ENCODE data around the gene CDCP2.
"Not testable (repeated sequence)": the region's sequence is repeated elsewhere in the genome, so short reads cannot be mapped to it uniquely, and the experiment has no call there.

Gene CDCP2

GRCh38 chr1:54169068-54169467 lies 16.3 kb upstream of the CDCP2 start:
- H3K27me3 ChIP-seq, result no peaks in the 10 kb centered on the region
- no peaks in the 10 kb centered on the region for H4K20me1 ChIP-seq
- H3K36me3 ChIP-seq, result peaks cover 4% of the 10 kb centered on the region
- H3K4me3 ChIP-seq, result no peak overlapping the region
- no peak for TF ChIP-seq Cebpa-rat (IDR thresholded peaks at IDR 0.05)
- no peak overlapping the region for H3K9ac ChIP-seq
- no peaks in the 10 kb centered on the region for H3K9me3 ChIP-seq
- H3K4me2 ChIP-seq, result no peak overlapping the region
- peaks cover 16% of the 10 kb centered on the region for H3K4me1 ChIP-seq
- H3K27ac ChIP-seq, result no peak overlapping the region

GRCh38 chr1:54168206-54168965 lies 15.6 kb upstream of the CDCP2 start:
- Histone ChIP-seq H3K9ac (no peak overlapping the region), H3K4me2 (no peak overlapping the region), H3K9me3 (no peaks in the 10 kb centered on the region), H3K36me3 (no peaks in the 10 kb centered on the region), H3K4me3 (no peak overlapping the region), H3K27me3 (no peaks in the 10 kb centered on the region), H4K20me1 (no peaks in the 10 kb centered on the region), H3K4me1 (peaks cover 9% of the 10 kb centered on the region), H3K27ac (no peak overlapping the region)
- no peak for TF ChIP-seq Cebpa-rat (IDR thresholded peaks at IDR 0.05)

- Histone ChIP-seq H3K9ac (no peak overlapping the region), H3K36me3 (no peaks in the 10 kb centered on the region), H3K4me1 (0 out of 2 replicates have a peak, but pooled peaks cover 1% of the 10 kb centered on the region), H4K20me1 (no peaks in the 10 kb centered on the region), H3K4me2 (no peak overlapping the region), H3K27me3 (no peaks in the 10 kb centered on the region), H3K9me3 (no peaks in the 10 kb centered on the region), H3K4me3 (no peak overlapping the region), H3K27ac (no peak overlapping the region)
- TF ChIP-seq Cebpa-rat (IDR thresholded peaks at IDR 0.05), result no peak
Measured at GRCh38 chr1:54167422-54168139, 14.8 kb upstream of the CDCP2 start.

GRCh38 chr1:54166357-54166756 lies 13.6 kb upstream of the CDCP2 start:
- H4K20me1 ChIP-seq, H3K4me2 ChIP-seq, H3K27ac ChIP-seq, H3K9me3 ChIP-seq, H3K36me3 ChIP-seq, H3K4me3 ChIP-seq, H3K4me1 ChIP-seq, H3K9ac ChIP-seq, H3K27me3 ChIP-seq: not testable (repeated sequence)

GRCh38 chr1:54165146-54165545 lies 12.3 kb upstream of the CDCP2 start:
- no peaks in the 10 kb centered on the region for H3K27me3 ChIP-seq
- H3K36me3 ChIP-seq, result no peaks in the 10 kb centered on the region
- H4K20me1 ChIP-seq, result no peaks in the 10 kb centered on the region
- no peaks in the 10 kb centered on the region for H3K9me3 ChIP-seq
- no peak overlapping the region for H3K4me3 ChIP-seq
- no peak overlapping the region for H3K27ac ChIP-seq
- no peak overlapping the region for H3K9ac ChIP-seq
- no peak overlapping the region for H3K4me2 ChIP-seq
- H3K4me1 ChIP-seq, result peaks cover 2% of the 10 kb centered on the region
- TF ChIP-seq Cebpa-rat (IDR thresholded peaks at IDR 0.05), result no peak

- H3K4me2 ChIP-seq, result no peak overlapping the region
- TF ChIP-seq Cebpa-rat (IDR thresholded peaks at IDR 0.05), result no peak
- no peak overlapping the region for H3K4me3 ChIP-seq
- no peaks in the 10 kb centered on the region for H4K20me1 ChIP-seq
- H3K36me3 ChIP-seq, result no peaks in the 10 kb centered on the region
- H3K9ac ChIP-seq, result no peak overlapping the region
- H3K27me3 ChIP-seq, result no peaks in the 10 kb centered on the region
- no peaks in the 10 kb centered on the region for H3K9me3 ChIP-seq
- H3K4me1 ChIP-seq, result peaks cover 8% of the 10 kb centered on the region
- H3K27ac ChIP-seq, result no peak overlapping the region
Measured at GRCh38 chr1:54163573-54163972, 10.8 kb upstream of the CDCP2 start.

GRCh38 chr1:54163051-54163450 lies 10.3 kb upstream of the CDCP2 start:
- H3K4me2 ChIP-seq, result no peak overlapping the region
- H3K27ac ChIP-seq, result no peak overlapping the region
- no peaks in the 10 kb centered on the region for H3K27me3 ChIP-seq
- H3K9me3 ChIP-seq, result no peaks in the 10 kb centered on the region
- no peak overlapping the region for H3K4me3 ChIP-seq
- H3K4me1 ChIP-seq, result peaks cover 11% of the 10 kb centered on the region
- H4K20me1 ChIP-seq, result no peaks in the 10 kb centered on the region
- TF ChIP-seq Cebpa-rat (IDR thresholded peaks at IDR 0.05), result no peak
- no peaks in the 10 kb centered on the region for H3K36me3 ChIP-seq
- H3K9ac ChIP-seq, result no peak overlapping the region

GRCh38 chr1:54161495-54162168 lies 8.8 kb upstream of the CDCP2 start:
- Histone ChIP-seq H3K4me1 (peaks cover 13% of the 10 kb centered on the region), H3K4me3 (no peak overlapping the region)

GRCh38 chr1:54160351-54160750 lies 7.6 kb upstream of the CDCP2 start:
- no peak overlapping the region for H3K9ac ChIP-seq

More at GRCh38 chr1:54161495-54162168, 8.8 kb upstream of the CDCP2 start:
- no peaks in the 10 kb centered on the region for H3K36me3 ChIP-seq
- no peak for TF ChIP-seq Cebpa-rat (IDR thresholded peaks at IDR 0.05)
- no peaks in the 10 kb centered on the region for H4K20me1 ChIP-seq
- no peak overlapping the region for H3K9ac ChIP-seq
- no peak overlapping the region for H3K4me2 ChIP-seq
- H3K9me3 ChIP-seq, result no peaks in the 10 kb centered on the region
- H3K27ac ChIP-seq, result no peak overlapping the region
- no peaks in the 10 kb centered on the region for H3K27me3 ChIP-seq

More at GRCh38 chr1:54160351-54160750, 7.6 kb upstream of the CDCP2 start:
- peaks cover 13% of the 10 kb centered on the region for H3K4me1 ChIP-seq
- H3K27me3 ChIP-seq, result no peaks in the 10 kb centered on the region
- no peak overlapping the region for H3K4me3 ChIP-seq
- no peaks in the 10 kb centered on the region for H4K20me1 ChIP-seq
- no peaks in the 10 kb centered on the region for H3K36me3 ChIP-seq
- H3K9me3 ChIP-seq, result no peaks in the 10 kb centered on the region
- H3K27ac ChIP-seq, result no peak overlapping the region
- peak overlapping the region; percentile 42 for H3K4me2 ChIP-seq
- TF ChIP-seq Cebpa-rat (IDR thresholded peaks at IDR 0.05), result no peak
